ENCODE results near the gene GAPVD1. TPM values are rescaled to one million over a fixed set of nuclear protein-coding genes. Genes with fewer than 3 reads are reported as not detected.
A peak's percentile ranks its signal among the peaks of the same experiment; 100 is the strongest.

The GAPVD1 gene
- total and polyA plus RNA-seq, 10 of the 15 experiments (the other 5 are each of a cell fraction or from before 2014, with no cell fraction given): 4.3 to 36.6 (median 25.9) TPM

- TF ChIP-seq MLLT1 (IDR thresholded peaks at IDR 0.05) (peak; percentile 45; the same call in 1 of the 2 replicates), ZZZ3 (IDR thresholded peaks at IDR 0.05; ENCODE audit: control insufficient read depth, insufficient read length, low read depth) (no peak), RELB (IDR thresholded peaks at IDR 0.05; ENCODE audit: low read depth) (peak; percentile 62; the same call in 1 of the 2 replicates), NR2F1 (conservative IDR thresholded peaks at IDR 0.05) (peak; percentile 84), FOXM1 (IDR thresholded peaks at IDR 0.05; ENCODE audit: low read depth, low read length) (no peak), NFYA (IDR thresholded peaks at IDR 0.05; ENCODE audit: borderline replicate concordance, low read depth, low read length) (peak; percentile 25; the same call in 1 of the 2 replicates), ZNF274 (IDR thresholded peaks at IDR 0.05; ENCODE audit: insufficient read depth, insufficient read length) (no peak)
Observed at GRCh38 chr9:125241000-125241862, 20.4 kb upstream of the GAPVD1 start, which contains the start of gene HSPA5 (continued).

Measured in GM12878 (cell line).